Spleen (tissue), 11 donors: ENCODE results near the gene UNC13A. TPM values are rescaled to one million over a fixed set of nuclear protein-coding genes. Genes with fewer than 3 reads are reported as not detected.

Source experiments
- DNase-seq: peaks from one replicate; pipeline ENCODE4 v3.0.0-alpha.2; 2020
- H3K27ac ChIP-seq, 8 donors: fragments of 200-600 bp; sonication (generic) in 7 of 8; 1 replicate in 4 of 8; 2 replicates in 4 of 8; pipeline versions ENCODE4 v1.5.0 to v1.8.0; 2016 to 2021; ENCODE audit warnings: inconsistent platforms in 4 of 8, mild to moderate bottlenecking in 4 of 8, moderate library complexity in 1 of 8
- H3K27me3 ChIP-seq, 7 donors: fragments of 200-600 bp; sonication (generic) in 6 of 7; replicated peaks in 1 of 7; 1 replicate in 4 of 7; 2 replicates in 3 of 7; pipeline versions ENCODE4 v1.5.0 to v1.8.0; 2016 to 2021; ENCODE audit warnings: inconsistent platforms in 3 of 7, mild to moderate bottlenecking in 1 of 7
- H3K36me3 ChIP-seq, 6 donors: fragments of 200-600 bp; sonication (generic) in 5 of 6; 1 replicate in 4 of 6; 2 replicates in 2 of 6; pipeline versions ENCODE4 v1.5.0 to v1.8.0; 2016 to 2021; ENCODE audit warnings: inconsistent platforms in 2 of 6
- H3K4me1 ChIP-seq, 6 donors: fragments of 200-600 bp; sonication (generic) in 5 of 6; 1 replicate in 3 of 6; 2 replicates in 3 of 6; pipeline versions ENCODE4 v1.5.0 to v1.8.0; 2016 to 2021; ENCODE audit warnings: inconsistent platforms in 3 of 6
- H3K4me3 ChIP-seq, 8 donors: fragments of 200-600 bp; sonication (generic) in 7 of 8; 1 replicate in 4 of 8; 2 replicates in 4 of 8; pipeline versions ENCODE4 v1.5.0 to v1.8.0; 2016 to 2021; ENCODE audit warnings: inconsistent platforms in 4 of 8, mild to moderate bottlenecking in 4 of 8, moderate library complexity in 2 of 8
- H3K9me3 ChIP-seq, 8 donors: fragments of 200-600 bp; sonication (generic) in 7 of 8; 1 replicate in 4 of 8; 2 replicates in 4 of 8; pipeline versions ENCODE4 v1.5.0 to v1.8.0; 2016 to 2021; ENCODE audit warnings: inconsistent platforms in 4 of 8
- CTCF ChIP-seq, 11 experiments: fragments of 200-600 bp in 7 of 11; fragments of 450-650 bp in 4 of 11; sonication (generic) in 4 of 11; IDR thresholded peaks in 8 of 11; conservative IDR thresholded peaks in 3 of 11; 1 replicate in 7 of 11; 2 replicates in 4 of 11; pipeline versions ENCODE4 v1.4.0 to v1.8.0; 2016 to 2021; ENCODE audit warnings: antibody characterized with exemption in 11 of 11, inconsistent platforms in 4 of 11, mild to moderate bottlenecking in 1 of 11
- POLR2A ChIP-seq, 3 donors: fragments of 450-650 bp; IDR thresholded peaks; one replicate each; pipeline ENCODE4 v1.5.1; 2017; ENCODE audit warnings: antibody characterized with exemption in 3 of 3, mild to moderate bottlenecking in 1 of 3
- POLR2AphosphoS5 ChIP-seq, 3 donors: sonication (generic); formaldehyde crosslinking; IDR thresholded peaks; one replicate each; pipeline ENCODE4 v1.5.1; 2017; ENCODE audit warnings: antibody characterized with exemption in 3 of 3
- WGBS, 5 donors: extraction: QIAGEN DNeasy Blood & Tissue Kit in 3 of 5; methylation state at CpG; one replicate each; pipeline versions ENCODE4 v1.1.5 to v1.1.7; 2013 to 2018; 5-methylcytosine and 5-hydroxymethylcytosine counted together
- intact Hi-C: fragments of 100-400 bp; cut with DNase I; formaldehyde crosslinking; loops from one replicate; pipeline ENCODE4 v1.15.0; 2023; ENCODE audit warnings: low total_unique reads
- polyA plus RNA-seq, 3 donors: library from polyadenylated mRNA; stranded (reverse); fragments of 200-250 nt; gene quantifications; one replicate each; pipeline ENCODE4 v1.2.1, GENCODE V29; 2013
- total RNA-seq, 7 donors: library from RNA; depleted of rRNA in 3 of 7; stranded (reverse); fragments of >200 nt in 3 of 7; fragmentation: NEBNext Ultra II Directional in 4 of 7; extraction: Animal tissue kit (Norgen Biotek cat#: 25700) in 4 of 7; gene quantifications; one replicate each; pipeline versions ENCODE4 v1.1.0 to v1.2.1, GENCODE V29; 2016 to 2021
- donor health status: healthy with polysubstance abuse.
- donor health status: DM: no; HTN: no; CAD: no; lungs with moderate emphysema.
- donor health status: DM: no; HTN: no; CAD: no.
- donor health status: Bipolar disorder and iron deficiency.
- donor health status: healthy.
- donor health status: DM: no; HTN: no; CAD: no.
- donor health status: DM: yes; HTN: yes; CAD: no.

UNC13A gene
- total and polyA plus RNA-seq, 10 donors: 0.73 to 10.7 (median 5.0) TPM

GRCh38 chr19:17721111-17721628 is 33.0 kb upstream of the UNC13A start:
- intact Hi-C loops: no loop called here
- TF ChIP-seq POLR2AphosphoS5 (IDR thresholded peaks at IDR 0.05): no peak
- no peak for TF ChIP-seq POLR2A (IDR thresholded peaks at IDR 0.05)
- no peak for TF ChIP-seq CTCF (IDR thresholded peaks at IDR 0.05 in 8 of 11, conservative IDR thresholded peaks at IDR 0.05 in 3 of 11)
- peak overlapping the region in 6 of 8 donors; percentile 3 to 90 (median 74) for H3K27ac ChIP-seq
- peak overlapping the region in 7 of 8 donors; percentile 76 to 98 (median 91) for H3K4me3 ChIP-seq
- WGBS, 5 donors: 59 to 74% (median 64%) methylated on average over 12 of the region's 12 CpGs
- peaks cover 37 to 79% (median 62%) of the 10 kb centered on the region in 6 donors for H3K4me1 ChIP-seq
- no peak for DNase-seq
- peaks cover 0 to 43% (median 29%) of the 10 kb centered on the region in 6 donors for H3K36me3 ChIP-seq
- no peaks in the 10 kb centered on the region for H3K9me3 ChIP-seq
- no peaks in the 10 kb centered on the region for H3K27me3 ChIP-seq

GRCh38 chr19:17720440-17720839 is 32.3 kb upstream of the UNC13A start:
- TF ChIP-seq POLR2A (IDR thresholded peaks at IDR 0.05): no peak
- no peak for TF ChIP-seq CTCF (IDR thresholded peaks at IDR 0.05 in 8 of 11, conservative IDR thresholded peaks at IDR 0.05 in 3 of 11)
- no peak for TF ChIP-seq POLR2AphosphoS5 (IDR thresholded peaks at IDR 0.05)
- peak overlapping the region in 5 of 8 donors; percentile 3 to 90 (median 86) for H3K27ac ChIP-seq
- H3K4me3 ChIP-seq: peak overlapping the region; percentile 63 to 98 (median 91)
- peaks cover 37 to 80% (median 62%) of the 10 kb centered on the region in 6 donors for H3K4me1 ChIP-seq
- H3K36me3 ChIP-seq: peaks cover 0 to 35% (median 21%) of the 10 kb centered on the region in 6 donors
- H3K27me3 ChIP-seq: no peaks in the 10 kb centered on the region
- intact Hi-C loops: no loop called here
- DNase-seq: no peak
- WGBS, 5 donors: 3 to 13% (median 10%) methylated on average over 7 of the region's 7 CpGs
- no peaks in the 10 kb centered on the region for H3K9me3 ChIP-seq

GRCh38 chr19:17719730-17720400 is 31.7 kb upstream of the UNC13A start:
- 3 to 6% (median 4%) methylated on average over 15 to 38 of the region's 38 CpGs for WGBS, 5 donors
- H3K4me1 ChIP-seq: peaks cover 37 to 80% (median 62%) of the 10 kb centered on the region in 6 donors
- peaks cover 0 to 30% (median 16%) of the 10 kb centered on the region in 6 donors for H3K36me3 ChIP-seq
- peak overlapping the region in 7 of 8 donors; percentile 67 to 90 (median 83) for H3K27ac ChIP-seq
- H3K27me3 ChIP-seq: no peaks in the 10 kb centered on the region
- TF ChIP-seq POLR2A (IDR thresholded peaks at IDR 0.05): no peak
- DNase-seq: peak; percentile 85
- H3K9me3 ChIP-seq: no peaks in the 10 kb centered on the region
- peak overlapping the region; percentile 63 to 98 (median 91) for H3K4me3 ChIP-seq
- intact Hi-C loops: no loop called here

- Histone ChIP-seq H3K4me1 (peaks cover 37 to 78% (median 62%) of the 10 kb centered on the region in 6 donors), H3K9me3 (no peaks in the 10 kb centered on the region), H3K36me3 (peaks cover 0 to 22% (median 8%) of the 10 kb centered on the region in 6 donors), H3K27me3 (no peaks in the 10 kb centered on the region), H3K27ac (peak within 1 kb of the TSS; percentile 60 to 90 (median 80)), H3K4me3 (peak within 1 kb of the TSS; percentile 63 to 98 (median 91))
- 2 to 6% (median 3%) methylated on average over 17 to 53 of the region's 53 CpGs for WGBS, 5 donors
- TF ChIP-seq POLR2AphosphoS5 (IDR thresholded peaks at IDR 0.05) (peak; percentile 86 to 91 (median 87)), CTCF (IDR thresholded peaks at IDR 0.05 in 8 of 11, conservative IDR thresholded peaks at IDR 0.05 in 3 of 11) (no peak), POLR2A (IDR thresholded peaks at IDR 0.05) (peak in 2 of 3 donors; percentile 25 to 41)
- DNase-seq: peak; percentile 91
- intact Hi-C loops: no loop called here
These were observed 31.0 kb upstream of the UNC13A start, which contains the start of gene MAP1S for GRCh38 chr19:17718947-17719711. Gene MAP1S (plus strand): TSS chr19:17719480. CDS start chr19:17719503, 23 bp downstream.
